ENCODE measurements around the gene CARD16.

The CARD16 gene

GRCh38 chr11:104991994-104992393, 53.1 kb downstream of the CARD16 start:
- TF ChIP-seq CTCF (conservative IDR thresholded peaks at IDR 0.05; ENCODE audit: control insufficient read depth, insufficient read depth, low read depth, low read length): no peak
- no peak overlapping the region for H3K4me3 ChIP-seq (ENCODE audit: control insufficient read depth, low read depth, low read length)

More at GRCh38 chr11:104991994-104992393, 53.1 kb downstream of the CARD16 start:
- DNase-seq (ENCODE audit: low read depth): no peak
